Left renal pelvis (tissue), 4 donors: ENCODE data around the gene STKLD1. TPM values are rescaled to one million over a fixed set of nuclear protein-coding genes. Genes with fewer than 3 reads are reported as not detected.
A peak's percentile ranks its signal among the peaks of the same experiment; 100 is the strongest.

Experiments
- DNase-seq, 4 donors: peaks; one replicate each; pipeline ENCODE4 v3.0.0-alpha.2; 2013; ENCODE audit warnings: low read depth in 4 of 4, low spot score in 3 of 4
- polyA plus RNA-seq, 4 donors: library from polyadenylated mRNA; unstranded; fragments of 120-200 nt; gene quantifications; one replicate each; pipeline ENCODE4 v1.2.1, GENCODE V29; 2013; ENCODE audit not compliant: insufficient read length in 4 of 4

Gene STKLD1
- polyA plus RNA-seq, 4 donors: 2.9 to 6.7 (median 4.5) TPM

GRCh38 chr9:133405508-133406438 is 29.6 kb downstream of the STKLD1 start:
- no peak for DNase-seq

GRCh38 chr9:133406480-133407307 is 30.5 kb downstream of the STKLD1 start:
- DNase-seq: peak in 2 of 4 donors; percentile 20 to 34

GRCh38 chr9:133408042-133408441 is 31.9 kb downstream of the STKLD1 start:
- DNase-seq: no peak

GRCh38 chr9:133415170-133415569 is 39.0 kb downstream of the STKLD1 start:
- no peak for DNase-seq

GRCh38 chr9:133417541-133418461 is 41.6 kb downstream of the STKLD1 start, which contains the start of gene REXO4:
Gene REXO4 (minus strand): TSS chr9:133418010. CDS start chr9:133417844, 166 bp downstream.
- peak; percentile 75 to 76 (median 76) for DNase-seq

- DNase-seq: no peak
Measured at GRCh38 chr9:133419005-133419404, 42.8 kb downstream of the STKLD1 start.

GRCh38 chr9:133420392-133420827 is 44.2 kb downstream of the STKLD1 start:
- DNase-seq: no peak

GRCh38 chr9:133421615-133422542 is 45.7 kb downstream of the STKLD1 start, which contains the start of gene ADAMTS13:
Gene ADAMTS13 (plus strand): TSS chr9:133422367. CDS start chr9:133422444, 77 bp downstream.
- no peak for DNase-seq

- no peak for DNase-seq
Measured at GRCh38 chr9:133423216-133423615, 47.0 kb downstream of the STKLD1 start.

GRCh38 chr9:133424187-133424586 is 48.0 kb downstream of the STKLD1 start:
- no peak for DNase-seq

- no peak for DNase-seq
Measured at GRCh38 chr9:133425049-133425632, 49.0 kb downstream of the STKLD1 start.

GRCh38 chr9:133426011-133426410 is 49.8 kb downstream of the STKLD1 start:
- no peak for DNase-seq

GRCh38 chr9:133427658-133428348 is 51.6 kb downstream of the STKLD1 start:
- DNase-seq: no peak

GRCh38 chr9:133428617-133429101 is 52.5 kb downstream of the STKLD1 start:
- peak in 1 of 4 donors; percentile 42 for DNase-seq

- DNase-seq: no peak
Measured at GRCh38 chr9:133429214-133429613, 53.0 kb downstream of the STKLD1 start.

GRCh38 chr9:133429641-133430161 is 53.5 kb downstream of the STKLD1 start:
- DNase-seq: no peak

- no peak for DNase-seq
Measured at GRCh38 chr9:133430244-133430643, 54.1 kb downstream of the STKLD1 start.
